CD4-positive, CD25-positive, alpha-beta regulatory T cell (primary cell): ENCODE measurements around the gene LAP3. TPM values are rescaled to one million over a fixed set of nuclear protein-coding genes. Genes with fewer than 3 reads are reported as not detected.

Source experiments
- ATAC-seq, 2 donors: fragments of 150-1000 bp; cut with Tn5 transposase; one replicate each; pipeline ENCODE4 v1.10.0; 2021; ENCODE audit warnings: low read depth in 2 of 2, moderate number of reproducible peaks in 2 of 2, moderate library complexity in 1 of 2
- DNase-seq, 3 donors: peaks; one replicate each; pipeline versions ENCODE4 v3.0.0 to v3.0.0-alpha.2; 2012 to 2022; ENCODE audit warnings: mixed read lengths in 1 of 3
- H3K27ac ChIP-seq: one replicate; pipeline ENCODE4 v1.7.0; 2013; ENCODE audit warnings: mild to moderate bottlenecking, low read length; ENCODE audit not compliant: insufficient read depth, poor library complexity, severe bottlenecking
- H3K27me3 ChIP-seq: one replicate; pipeline ENCODE4 v1.7.0; 2013; ENCODE audit warnings: low read length; ENCODE audit not compliant: control insufficient read depth, insufficient read depth
- H3K36me3 ChIP-seq: one replicate; pipeline ENCODE4 v1.7.0; 2013; ENCODE audit warnings: mild to moderate bottlenecking, low read length, moderate library complexity; ENCODE audit not compliant: control insufficient read depth, insufficient read depth
- H3K4me1 ChIP-seq: 2 replicates; pipeline ENCODE4 v1.7.0; 2013; ENCODE audit warnings: mild to moderate bottlenecking, low read length; ENCODE audit not compliant: insufficient read depth, control insufficient read depth, poor library complexity, severe bottlenecking
- H3K4me3 ChIP-seq: one replicate; pipeline ENCODE4 v1.7.0; 2013; ENCODE audit warnings: low read depth, mild to moderate bottlenecking, low read length, moderate library complexity
- H3K9me3 ChIP-seq, 2 experiments: 1 replicate in 1 of 2; 2 replicates in 1 of 2; pipeline ENCODE4 v1.7.0; 2013; ENCODE audit warnings: low read length in 2 of 2, mild to moderate bottlenecking in 1 of 2, moderate library complexity in 1 of 2; ENCODE audit not compliant: control insufficient read depth in 2 of 2
- H3K27ac Mint-ChIP-seq, 3 donors: one replicate each; pipeline ENCODE4 v1.8.0; 2020 to 2022; ENCODE audit warnings: mild to moderate bottlenecking in 3 of 3, mixed read lengths in 3 of 3, moderate library complexity in 2 of 3
- H3K27me3 Mint-ChIP-seq: one replicate; pipeline ENCODE4 v1.8.0; 2022; ENCODE audit warnings: mild to moderate bottlenecking, mixed read lengths
- H3K36me3 Mint-ChIP-seq: one replicate; pipeline ENCODE4 v1.8.0; 2020; ENCODE audit warnings: mixed read lengths
- H3K4me1 Mint-ChIP-seq, 4 donors: one replicate each; pipeline ENCODE4 v1.8.0; 2020 to 2022; ENCODE audit warnings: mixed read lengths in 4 of 4, mild to moderate bottlenecking in 1 of 4
- H3K4me3 Mint-ChIP-seq, 4 donors: one replicate each; pipeline ENCODE4 v1.8.0; 2020 to 2022; ENCODE audit warnings: mild to moderate bottlenecking in 4 of 4, mixed read lengths in 4 of 4, moderate library complexity in 3 of 4
- H3K9me3 Mint-ChIP-seq, 7 donors: one replicate each; pipeline ENCODE4 v1.8.0; 2020 to 2022; ENCODE audit warnings: mixed read lengths in 7 of 7, mild to moderate bottlenecking in 3 of 7, moderate library complexity in 2 of 7
- polyA plus RNA-seq, 4 donors: library from polyadenylated mRNA; unstranded; fragments of 300-500 nt; fragmentation: Illumina TruSeq; gene quantifications; one replicate each; pipeline ENCODE4 v1.2.3, GENCODE V29; 2021
- total RNA-seq: library from RNA; stranded (reverse); gene quantifications from one replicate; pipeline ENCODE4 v1.2.3, GENCODE V29; 2022

Gene LAP3
- total and polyA plus RNA-seq, 5 donors from 2014 or later: 50.9 to 68.5 (median 65.4) TPM

DNA sequence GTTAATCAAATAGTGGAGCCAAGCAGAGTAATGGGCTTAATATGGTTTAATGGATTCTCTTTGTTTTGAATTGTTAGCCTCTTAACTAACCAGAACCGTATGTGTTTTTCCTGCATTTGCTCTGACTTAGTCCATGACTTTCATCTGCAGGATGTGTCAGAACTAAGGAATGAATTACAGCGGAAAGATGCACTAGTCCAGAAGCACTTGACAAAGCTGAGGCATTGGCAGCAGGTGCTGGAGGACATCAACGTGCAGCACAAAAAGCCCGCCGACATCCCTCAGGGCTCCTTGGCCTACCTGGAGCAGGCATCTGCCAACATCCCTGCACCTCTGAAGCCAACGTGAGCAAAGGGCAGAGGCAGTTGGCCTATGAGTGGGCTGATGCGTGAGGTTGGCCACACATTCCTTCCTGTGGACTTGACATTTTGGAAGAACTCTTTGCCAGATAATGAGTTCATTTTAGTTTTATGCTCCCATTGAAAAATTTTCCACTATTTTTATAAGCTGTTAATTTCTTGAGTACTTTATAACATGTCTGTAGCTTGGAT, 46.5 kb downstream of the LAP3 start:
- H3K9me3 Mint-ChIP-seq: no peaks in the 10 kb centered on the region
- no peak overlapping the region for H3K27ac Mint-ChIP-seq
- ATAC-seq (no peak), DNase-seq (no peak)
- Histone ChIP-seq H3K27me3 (no peaks in the 10 kb centered on the region), H3K36me3 (peaks cover 93% of the 10 kb centered on the region), H3K9me3 (no peaks in the 10 kb centered on the region), H3K4me1 (peaks cover 9% of the 10 kb centered on the region), H3K27ac (no peak overlapping the region), H3K4me3 (no peak overlapping the region)
- no peaks in the 10 kb centered on the region for H3K27me3 Mint-ChIP-seq
- no peak overlapping the region for H3K4me3 Mint-ChIP-seq
- H3K36me3 Mint-ChIP-seq: peaks cover 62% of the 10 kb centered on the region
- peaks cover 4 to 52% (median 35%) of the 10 kb centered on the region in 4 donors for H3K4me1 Mint-ChIP-seq

DNA sequence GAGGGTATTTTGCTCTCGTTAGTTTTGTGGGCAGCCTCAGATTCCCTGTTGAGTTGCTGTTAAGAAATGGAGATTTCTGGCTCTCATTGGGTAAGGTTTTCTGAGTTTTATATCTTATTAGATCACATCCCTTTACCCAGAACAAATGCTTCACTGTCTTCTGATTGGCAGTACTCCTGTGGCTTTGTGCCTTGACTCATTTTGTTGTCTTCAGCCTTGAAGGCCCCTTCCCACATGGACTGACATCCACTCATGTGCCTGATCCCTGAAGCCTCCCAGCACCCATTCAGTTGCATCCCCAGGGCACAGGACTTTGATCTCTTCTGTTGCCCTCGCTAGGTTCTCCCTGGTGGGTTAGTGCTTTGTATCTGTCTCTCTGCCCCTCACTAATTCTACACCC, 47.8 kb downstream of the LAP3 start:
- Mint-ChIP-seq H3K27me3 (no peaks in the 10 kb centered on the region), H3K4me3 (no peak overlapping the region), H3K4me1 (peaks cover 7 to 49% (median 30%) of the 10 kb centered on the region in 4 donors), H3K36me3 (peaks cover 57% of the 10 kb centered on the region), H3K27ac (peak overlapping the region in 1 of 3 donors; percentile 73), H3K9me3 (no peaks in the 10 kb centered on the region)
- H3K9me3 ChIP-seq: no peaks in the 10 kb centered on the region
- no peaks in the 10 kb centered on the region for H3K27me3 ChIP-seq
- no peak for DNase-seq
- H3K27ac ChIP-seq: no peak overlapping the region
- no peak for ATAC-seq
- peaks cover 96% of the 10 kb centered on the region for H3K36me3 ChIP-seq
- no peaks in the 10 kb centered on the region for H3K4me1 ChIP-seq
- H3K4me3 ChIP-seq: no peak overlapping the region

DNA sequence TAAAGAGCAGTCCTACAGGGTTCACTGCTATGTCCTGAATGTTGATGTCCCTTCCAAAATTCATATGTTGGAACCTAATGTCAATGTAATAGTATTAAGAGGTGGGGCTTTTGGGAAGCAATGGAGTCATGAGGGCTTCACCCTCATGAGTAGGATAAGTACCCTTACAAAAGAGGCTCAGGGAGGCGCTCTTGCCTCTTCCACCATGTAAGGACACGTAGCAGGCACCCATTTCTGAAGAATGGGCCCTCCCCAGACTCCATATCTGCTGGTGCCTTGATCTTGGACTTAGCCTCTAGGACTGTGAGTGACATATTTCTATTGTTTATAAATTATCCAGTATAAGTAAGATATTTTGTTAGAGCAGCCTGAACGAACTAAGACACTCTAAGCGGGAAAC, 53.2 kb downstream of the LAP3 start:
- DNase-seq (no peak), ATAC-seq (no peak)
- Histone ChIP-seq H3K27ac (no peak overlapping the region), H3K36me3 (peaks cover 89% of the 10 kb centered on the region), H3K27me3 (no peaks in the 10 kb centered on the region), H3K4me1 (no peaks in the 10 kb centered on the region), H3K4me3 (no peak overlapping the region), H3K9me3 (no peaks in the 10 kb centered on the region)
- Mint-ChIP-seq H3K27me3 (no peaks in the 10 kb centered on the region), H3K36me3 (peaks cover 49% of the 10 kb centered on the region), H3K4me3 (no peak overlapping the region), H3K4me1 (peaks cover 14 to 25% (median 14%) of the 10 kb centered on the region in 4 donors), H3K9me3 (no peaks in the 10 kb centered on the region), H3K27ac (no peak overlapping the region)

GRCh38 chr4:17633600-17633999, 56.6 kb downstream of the LAP3 start:
- no peaks in the 10 kb centered on the region for H3K9me3 Mint-ChIP-seq
- DNase-seq (no peak), ATAC-seq (no peak)
- peaks cover 8 to 20% (median 14%) of the 10 kb centered on the region in 4 donors for H3K4me1 Mint-ChIP-seq
- no peaks in the 10 kb centered on the region for H3K9me3 ChIP-seq
- no peak overlapping the region for H3K27ac ChIP-seq
- H3K27ac Mint-ChIP-seq: no peak overlapping the region
- no peaks in the 10 kb centered on the region for H3K4me1 ChIP-seq
- H3K36me3 Mint-ChIP-seq: peaks cover 26% of the 10 kb centered on the region
- no peak overlapping the region for H3K4me3 Mint-ChIP-seq
- H3K4me3 ChIP-seq: no peak overlapping the region
- peaks cover 59% of the 10 kb centered on the region for H3K36me3 ChIP-seq
- H3K27me3 ChIP-seq: no peaks in the 10 kb centered on the region
- no peaks in the 10 kb centered on the region for H3K27me3 Mint-ChIP-seq

DNA sequence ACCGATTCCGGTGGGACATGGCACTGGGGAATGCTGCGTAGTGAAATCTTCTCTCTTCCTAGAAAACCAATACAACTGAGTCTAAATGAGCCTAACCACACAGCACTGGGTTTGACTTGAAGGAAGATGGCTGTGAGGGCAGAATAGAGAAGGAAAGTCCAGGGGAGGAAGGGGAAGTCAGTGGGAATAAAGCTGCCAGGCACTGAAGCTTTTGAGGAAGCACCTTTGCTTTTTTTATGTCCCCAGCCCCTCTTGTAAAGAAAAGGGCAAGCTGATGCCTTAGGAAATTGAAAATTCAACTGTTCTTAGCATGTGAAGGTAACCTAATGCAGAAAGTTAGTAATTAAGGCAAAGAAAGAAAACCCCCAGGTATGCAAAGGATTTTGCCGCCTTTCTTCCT, 58.1 kb downstream of the LAP3 start:
- H3K4me3 ChIP-seq: no peak overlapping the region
- H3K4me1 Mint-ChIP-seq: peaks cover 0 to 12% (median 7%) of the 10 kb centered on the region in 4 donors
- peak overlapping the region in 1 of 3 donors; percentile 68 for H3K27ac Mint-ChIP-seq
- H3K9me3 ChIP-seq: no peaks in the 10 kb centered on the region
- H3K27ac ChIP-seq: no peak overlapping the region
- H3K9me3 Mint-ChIP-seq: no peaks in the 10 kb centered on the region
- peaks cover 46% of the 10 kb centered on the region for H3K36me3 ChIP-seq
- no peaks in the 10 kb centered on the region for H3K27me3 ChIP-seq
- H3K27me3 Mint-ChIP-seq: no peaks in the 10 kb centered on the region
- ATAC-seq (no peak), DNase-seq (no peak)
- H3K4me1 ChIP-seq: no peaks in the 10 kb centered on the region
- H3K36me3 Mint-ChIP-seq: peaks cover 21% of the 10 kb centered on the region
- H3K4me3 Mint-ChIP-seq: no peak overlapping the region

GRCh38 chr4:17636341-17636695, 59.3 kb downstream of the LAP3 start:
- H3K27ac Mint-ChIP-seq: no peak overlapping the region
- Histone ChIP-seq H3K4me3 (no peak overlapping the region), H3K9me3 (no peaks in the 10 kb centered on the region), H3K4me1 (no peaks in the 10 kb centered on the region), H3K27me3 (no peaks in the 10 kb centered on the region), H3K27ac (no peak overlapping the region), H3K36me3 (peaks cover 36% of the 10 kb centered on the region)
- H3K4me1 Mint-ChIP-seq: peaks cover 0 to 12% (median 7%) of the 10 kb centered on the region in 4 donors
- no peaks in the 10 kb centered on the region for H3K9me3 Mint-ChIP-seq
- ATAC-seq (no peak), DNase-seq (no peak)
- no peak overlapping the region for H3K4me3 Mint-ChIP-seq
- H3K27me3 Mint-ChIP-seq: no peaks in the 10 kb centered on the region
- H3K36me3 Mint-ChIP-seq: peaks cover 21% of the 10 kb centered on the region

GRCh38 chr4:17636696-17637622, 60.0 kb downstream of the LAP3 start:
- ATAC-seq: peak; percentile 65 to 78
- H3K4me3 ChIP-seq: no peak overlapping the region
- no peaks in the 10 kb centered on the region for H3K9me3 ChIP-seq
- peaks cover 31% of the 10 kb centered on the region for H3K36me3 ChIP-seq
- no peaks in the 10 kb centered on the region for H3K27me3 ChIP-seq
- Mint-ChIP-seq H3K27ac (peak overlapping the region in 2 of 3 donors; percentile 56 to 67), H3K27me3 (no peaks in the 10 kb centered on the region), H3K36me3 (peaks cover 17% of the 10 kb centered on the region), H3K4me3 (no peak overlapping the region), H3K4me1 (peaks cover 0 to 12% (median 5%) of the 10 kb centered on the region in 4 donors), H3K9me3 (no peaks in the 10 kb centered on the region)
- DNase-seq: peak; percentile 57 to 68 (median 59)
- H3K27ac ChIP-seq: no peak overlapping the region
- no peaks in the 10 kb centered on the region for H3K4me1 ChIP-seq
